Coronary artery (tissue), 2 donors: ENCODE measurements around the gene MYCBPAP.

Experiments used
- DNase-seq: peaks from one replicate; pipeline ENCODE4 v3.0.0-alpha.2; 2017; ENCODE audit warnings: low spot score
- H3K27ac ChIP-seq, 2 donors: fragments of 200-600 bp; sonication (generic); one replicate each; pipeline ENCODE4 v1.5.1; 2016 to 2019
- H3K4me3 ChIP-seq: fragments of 200-600 bp; sonication (generic); 2 replicates; pipeline ENCODE4 v1.5.1; 2016; ENCODE audit warnings: mild to moderate bottlenecking, moderate library complexity
- CTCF ChIP-seq: fragments of 200-600 bp; sonication (generic); IDR thresholded peaks from one replicate; pipeline ENCODE4 v1.5.1; 2019; ENCODE audit warnings: antibody characterized with exemption

Gene MYCBPAP

DNA sequence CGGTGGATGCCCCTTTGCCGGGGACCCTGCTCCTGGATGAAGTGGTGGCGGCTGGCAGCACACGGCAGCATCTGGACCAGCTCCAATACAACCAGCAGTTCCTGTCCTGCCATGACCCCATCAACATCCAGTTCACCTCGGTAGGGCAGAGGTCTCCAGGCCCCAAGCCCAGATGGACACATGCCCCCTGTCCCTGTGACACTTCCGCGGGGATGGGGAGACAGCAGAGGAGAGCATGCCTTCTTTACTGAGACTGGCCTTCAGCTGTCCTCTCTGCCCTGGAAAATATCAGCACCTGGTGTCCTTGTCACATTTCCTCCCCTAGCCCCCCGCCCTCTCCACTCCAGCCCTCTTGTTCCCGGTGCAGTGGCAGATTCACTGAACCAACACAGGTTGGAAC, 45.8 kb upstream of the MYCBPAP start:
- Histone ChIP-seq H3K27ac (no peak overlapping the region), H3K4me3 (no peak overlapping the region)
- no peak for DNase-seq
- TF ChIP-seq CTCF = no peak

DNA sequence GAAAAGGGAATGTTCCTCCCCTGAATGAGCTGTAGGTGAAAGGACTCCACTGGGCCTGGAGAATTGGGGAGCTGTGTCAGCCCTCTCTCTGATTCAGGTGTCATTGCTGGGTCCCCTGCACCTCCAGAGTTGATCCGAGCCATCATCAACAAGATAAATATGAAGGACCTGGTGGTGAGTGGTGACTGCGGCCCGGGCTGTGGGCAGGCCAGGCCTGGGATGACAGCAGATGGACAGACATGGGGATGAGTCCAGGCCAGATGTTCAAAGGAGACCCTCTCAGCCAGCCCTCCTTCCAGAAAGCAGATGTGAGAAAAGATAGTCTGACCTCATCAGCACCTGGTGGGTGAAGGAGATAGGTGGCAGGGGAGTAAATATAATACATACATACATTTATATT, 44.1 kb upstream of the MYCBPAP start:
- DNase-seq = no peak
- H3K27ac ChIP-seq = no peak overlapping the region
- TF ChIP-seq CTCF = no peak
- H3K4me3 ChIP-seq = no peak overlapping the region

- no peak for TF ChIP-seq CTCF
- Histone ChIP-seq H3K27ac (no peak overlapping the region), H3K4me3 (no peak overlapping the region)
- no peak for DNase-seq
These were observed 43.5 kb upstream of the MYCBPAP start for GRCh38 chr17:50464736-50465135.

DNA sequence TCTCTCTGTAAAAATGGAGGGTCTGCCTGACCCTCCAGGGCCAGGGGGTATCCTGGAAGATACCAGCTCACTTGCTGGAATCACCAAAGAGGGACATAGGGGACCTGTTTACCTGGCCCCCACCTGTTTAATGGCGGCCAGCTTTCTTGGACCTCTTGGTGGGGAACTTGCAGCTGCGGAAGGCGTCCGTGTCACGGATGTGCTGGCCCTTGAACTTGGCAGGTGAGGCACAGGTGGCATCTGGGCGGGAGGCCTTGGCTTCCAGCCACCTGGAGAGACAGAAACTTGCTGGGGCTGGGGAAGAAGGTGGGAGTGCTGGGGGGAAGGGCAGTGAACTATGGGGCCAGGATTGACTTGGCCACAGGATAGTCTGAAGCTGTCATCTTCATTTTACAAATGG, 43.1 kb upstream of the MYCBPAP start:
- Histone ChIP-seq H3K27ac (no peak overlapping the region), H3K4me3 (no peak overlapping the region)
- DNase-seq = no peak
- no peak for TF ChIP-seq CTCF

DNA sequence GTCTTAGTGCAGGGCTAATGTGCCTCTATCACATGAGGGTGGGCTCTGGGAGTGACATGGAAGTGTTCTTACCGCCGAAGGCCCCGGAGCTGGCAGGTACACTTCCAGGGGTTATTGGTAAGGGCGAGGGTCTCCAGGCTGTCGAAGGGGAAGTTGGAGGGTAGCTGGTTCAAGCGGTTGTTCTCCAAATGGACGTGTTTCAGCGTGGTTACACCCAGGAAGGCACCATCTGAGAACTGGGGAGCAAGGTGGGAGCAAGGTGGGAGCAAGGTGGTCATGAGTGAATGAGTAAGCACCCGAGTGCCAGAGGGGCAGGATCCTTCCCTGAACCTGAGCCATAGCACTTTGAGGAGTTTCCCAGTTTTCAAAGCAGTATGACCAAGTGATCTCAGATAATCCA, 42.6 kb upstream of the MYCBPAP start:
- H3K4me3 ChIP-seq = no peak overlapping the region
- no peak overlapping the region for H3K27ac ChIP-seq
- no peak for DNase-seq
- no peak for TF ChIP-seq CTCF

- Histone ChIP-seq H3K4me3 (no peak overlapping the region), H3K27ac (no peak overlapping the region)
- no peak for TF ChIP-seq CTCF
- no peak for DNase-seq
These were observed 41.7 kb upstream of the MYCBPAP start for GRCh38 chr17:50466371-50467113.

- H3K27ac ChIP-seq = no peak overlapping the region
- TF ChIP-seq CTCF = no peak
- no peak overlapping the region for H3K4me3 ChIP-seq
- no peak for DNase-seq
These were observed 41.0 kb upstream of the MYCBPAP start for GRCh38 chr17:50467114-50467854.
